Activated effector memory CD4-positive, alpha-beta T cell treated with Interleukin-2 at 50 U/mL for 16 hours (primary cell): Measurements from ENCODE around the gene LANCL3.
"Not testable (repeated sequence)": the region's sequence is repeated elsewhere in the genome, so short reads cannot be mapped to it uniquely, and the experiment has no call there.

Experiments
- DNase-seq: peaks from one replicate; pipeline ENCODE4 v3.0.0-alpha.2; 2020

The LANCL3 gene

GRCh38 chrX:37571426-37572107, at the start of gene LANCL3:
TSS of gene LANCL3 (plus strand) at chrX:37571661. CDS start at chrX:37571871, 210 bp downstream.
- DNase-seq = not testable (repeated sequence)

GRCh38 chrX:37523673-37524072, 47.8 kb upstream of the LANCL3 start:
- DNase-seq = not testable (repeated sequence)

GRCh38 chrX:37541991-37542390, 29.5 kb upstream of the LANCL3 start:
- DNase-seq = no peak

GRCh38 chrX:37542791-37543190, 28.7 kb upstream of the LANCL3 start:
- no peak for DNase-seq

- no peak for DNase-seq
These were observed 28.1 kb upstream of the LANCL3 start for GRCh38 chrX:37543324-37543723.

GRCh38 chrX:37544531-37544930, 26.9 kb upstream of the LANCL3 start:
- not testable (repeated sequence) for DNase-seq

GRCh38 chrX:37545066-37545465, 26.4 kb upstream of the LANCL3 start:
- DNase-seq = no peak

- not testable (repeated sequence) for DNase-seq
These were observed 21.8 kb upstream of the LANCL3 start for GRCh38 chrX:37549619-37550018.

GRCh38 chrX:37553476-37553875, 18.0 kb upstream of the LANCL3 start:
- no peak for DNase-seq

GRCh38 chrX:37565254-37565653, 6.2 kb upstream of the LANCL3 start:
- not testable (repeated sequence) for DNase-seq

- not testable (repeated sequence) for DNase-seq
These were observed 1.1 kb upstream of the LANCL3 start for GRCh38 chrX:37570349-37570748.

GRCh38 chrX:37572108-37572587, 687 bp downstream of the LANCL3 start:
- DNase-seq = not testable (repeated sequence)

- not testable (repeated sequence) for DNase-seq
These were observed 1.7 kb downstream of the LANCL3 start for GRCh38 chrX:37573121-37573520.

- DNase-seq = no peak
These were observed 6.6 kb downstream of the LANCL3 start for GRCh38 chrX:37578045-37578444.

GRCh38 chrX:37580080-37580479, 8.6 kb downstream of the LANCL3 start:
- no peak for DNase-seq

- not testable (repeated sequence) for DNase-seq
These were observed 15.9 kb downstream of the LANCL3 start for GRCh38 chrX:37587337-37587736.

- no peak for DNase-seq
These were observed 18.6 kb downstream of the LANCL3 start for GRCh38 chrX:37590047-37590446.

GRCh38 chrX:37594755-37595382, 23.4 kb downstream of the LANCL3 start:
- DNase-seq = no peak

- DNase-seq = no peak
These were observed 28.3 kb downstream of the LANCL3 start for GRCh38 chrX:37599729-37600128.

- no peak for DNase-seq
These were observed 32.5 kb downstream of the LANCL3 start for GRCh38 chrX:37603938-37604409.

- no peak for DNase-seq
These were observed 35.8 kb downstream of the LANCL3 start for GRCh38 chrX:37607243-37607642.

- no peak for DNase-seq
These were observed 36.7 kb downstream of the LANCL3 start for GRCh38 chrX:37608156-37608555.

- DNase-seq = no peak
These were observed 38.3 kb downstream of the LANCL3 start for GRCh38 chrX:37609727-37610126.

- no peak for DNase-seq
These were observed 42.5 kb downstream of the LANCL3 start for GRCh38 chrX:37613933-37614332.
